ENCODE measurements around the gene CHCHD6.
"Not testable (repeated sequence)": the region's sequence is repeated elsewhere in the genome, so short reads cannot be mapped to it uniquely, and the experiment has no call there.

CHCHD6 gene

DNA sequence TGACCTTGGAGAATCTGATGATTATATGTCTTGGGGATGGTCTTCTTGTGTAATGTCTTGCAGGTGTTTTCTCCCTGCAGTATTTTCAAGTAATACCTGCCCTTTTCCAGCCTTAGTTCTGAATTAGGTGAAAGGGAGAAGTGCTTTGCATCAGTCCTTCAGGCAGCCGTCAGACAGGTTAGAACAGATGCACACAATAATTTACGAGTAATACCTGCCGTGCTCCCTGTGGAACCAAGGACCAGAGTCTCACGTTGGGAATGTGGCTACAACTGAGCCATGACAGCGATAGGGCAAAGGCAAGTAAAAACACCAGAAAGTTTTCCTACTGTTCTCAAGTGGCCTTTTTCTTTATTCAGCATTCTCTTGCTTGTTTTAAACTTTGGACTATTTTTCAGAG, 69.1 kb downstream of the CHCHD6 start:
- Histone ChIP-seq H3K4me3 (ENCODE audit: low read length) (no peak overlapping the region), H3K9ac (ENCODE audit: low read length) (no peak overlapping the region), H3K36me3 (ENCODE audit: control insufficient read depth, insufficient read depth, low read length) (no peaks in the 10 kb centered on the region), H3K27me3 (ENCODE audit: control insufficient read depth, insufficient read depth, low read length) (no peaks in the 10 kb centered on the region), H3K9me3 (ENCODE audit: control insufficient read depth, low read length) (no peaks in the 10 kb centered on the region), H3K4me1 (ENCODE audit: control insufficient read depth, insufficient read depth, low read length) (peaks cover 6% of the 10 kb centered on the region)

DNA sequence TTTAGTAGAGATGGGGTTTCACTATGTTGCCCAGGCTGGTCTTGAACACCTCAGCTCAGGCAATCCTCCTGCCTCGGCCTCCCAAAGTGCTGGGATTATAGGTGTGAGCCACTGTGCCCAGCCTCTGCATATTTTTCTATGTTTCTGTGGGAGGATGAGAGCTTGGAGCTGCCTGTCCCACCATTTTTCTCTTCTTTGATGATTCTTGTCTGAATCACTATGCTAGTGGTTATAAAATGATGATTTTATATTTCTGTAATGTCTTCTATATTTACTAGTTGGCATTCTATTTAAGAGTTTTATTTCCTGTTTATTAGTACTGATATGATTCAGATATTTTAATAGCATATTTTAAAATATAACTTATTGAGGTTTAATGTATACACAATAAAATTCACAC, 69.7 kb downstream of the CHCHD6 start:
- H3K9ac ChIP-seq (ENCODE audit: low read length), result no peak overlapping the region
- H3K9me3 ChIP-seq (ENCODE audit: control insufficient read depth, low read length), result no peaks in the 10 kb centered on the region
- peaks cover 6% of the 10 kb centered on the region for H3K4me1 ChIP-seq (ENCODE audit: control insufficient read depth, insufficient read depth, low read length)
- no peaks in the 10 kb centered on the region for H3K27me3 ChIP-seq (ENCODE audit: control insufficient read depth, insufficient read depth, low read length)
- no peaks in the 10 kb centered on the region for H3K36me3 ChIP-seq (ENCODE audit: control insufficient read depth, insufficient read depth, low read length)
- H3K4me3 ChIP-seq (ENCODE audit: low read length), result no peak overlapping the region

DNA sequence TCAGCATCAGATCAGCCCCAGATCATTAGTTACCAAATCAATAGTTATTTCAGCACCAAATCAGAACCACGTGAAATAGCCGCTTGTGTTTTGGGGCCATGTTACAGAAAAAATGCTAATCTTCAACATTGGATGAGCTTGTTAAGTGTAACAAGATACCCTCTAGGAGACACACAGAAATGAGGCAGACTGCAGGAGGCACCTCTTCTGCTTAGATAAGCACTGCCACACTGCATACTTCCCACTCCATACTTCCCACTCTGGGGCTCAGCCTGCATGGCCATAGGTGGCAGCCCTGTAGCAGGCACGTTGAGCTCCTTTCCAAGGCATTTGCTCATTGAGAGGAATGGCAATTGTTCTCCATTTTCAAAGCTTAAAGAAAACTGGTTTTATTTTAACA, 73.3 kb downstream of the CHCHD6 start:
- H3K27me3 ChIP-seq (ENCODE audit: control insufficient read depth, insufficient read depth, low read length), result no peaks in the 10 kb centered on the region
- peaks cover 23% of the 10 kb centered on the region for H3K4me1 ChIP-seq (ENCODE audit: control insufficient read depth, insufficient read depth, low read length)

DNA sequence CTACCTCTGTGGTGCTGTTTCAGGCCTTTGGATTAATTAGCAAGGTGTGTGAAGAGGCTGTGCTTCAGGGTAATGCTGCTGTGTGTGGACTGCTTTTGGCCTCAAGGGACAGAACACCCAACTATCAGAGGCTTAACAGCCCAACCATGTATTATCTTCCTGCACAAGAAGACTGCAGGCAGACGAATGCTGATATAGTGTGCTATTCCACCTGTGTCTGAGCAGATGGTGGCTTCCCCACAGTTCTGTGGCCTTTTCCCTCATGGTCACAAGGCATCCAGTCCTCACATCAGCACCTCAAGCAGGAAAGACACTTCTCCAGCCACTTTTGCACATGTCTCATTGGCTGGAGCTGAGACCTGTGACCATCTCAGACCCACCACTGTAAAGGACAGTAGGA, 76.6 kb downstream of the CHCHD6 start:
- H3K9me3 ChIP-seq (ENCODE audit: control insufficient read depth, low read length), result no peaks in the 10 kb centered on the region
- H3K36me3 ChIP-seq (ENCODE audit: control insufficient read depth, insufficient read depth, low read length), result no peaks in the 10 kb centered on the region

More for the DNA sequence above, 73.3 kb downstream of the CHCHD6 start:
- H3K36me3 ChIP-seq (ENCODE audit: control insufficient read depth, insufficient read depth, low read length), result no peaks in the 10 kb centered on the region
- H3K4me3 ChIP-seq (ENCODE audit: low read length), result no peak overlapping the region
- H3K9me3 ChIP-seq (ENCODE audit: control insufficient read depth, low read length), result no peaks in the 10 kb centered on the region
- H3K9ac ChIP-seq (ENCODE audit: low read length), result no peak overlapping the region

DNA sequence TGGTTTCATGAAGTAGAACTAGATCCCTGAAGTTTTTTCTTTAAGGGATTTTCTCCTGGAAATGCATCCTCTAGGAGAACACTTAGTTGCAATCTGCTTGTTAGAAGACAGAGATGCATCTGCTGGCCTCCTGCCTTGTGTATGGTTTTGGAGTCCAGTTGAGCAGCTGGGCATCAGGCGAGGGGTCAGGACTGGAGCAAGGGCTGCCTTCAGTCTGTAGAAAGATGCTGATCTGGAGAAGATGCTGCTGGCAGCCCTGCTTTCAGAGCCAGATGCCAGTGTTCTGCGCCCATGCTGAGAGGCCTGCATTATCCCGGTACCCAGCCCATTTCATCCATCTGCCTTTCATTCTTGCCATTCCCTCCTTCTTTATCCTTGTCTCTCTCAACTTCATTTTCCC, 77.4 kb downstream of the CHCHD6 start:
- Histone ChIP-seq H3K9me3 (ENCODE audit: control insufficient read depth, low read length) (no peaks in the 10 kb centered on the region), H3K4me3 (ENCODE audit: low read length) (no peak overlapping the region), H3K27me3 (ENCODE audit: control insufficient read depth, insufficient read depth, low read length) (no peaks in the 10 kb centered on the region), H3K9ac (ENCODE audit: low read length) (no peak overlapping the region), H3K36me3 (ENCODE audit: control insufficient read depth, insufficient read depth, low read length) (no peaks in the 10 kb centered on the region), H3K4me1 (ENCODE audit: control insufficient read depth, insufficient read depth, low read length) (peaks cover 19% of the 10 kb centered on the region)

More for the DNA sequence above, 76.6 kb downstream of the CHCHD6 start:
- H3K9ac ChIP-seq (ENCODE audit: low read length), result no peak overlapping the region
- no peaks in the 10 kb centered on the region for H3K27me3 ChIP-seq (ENCODE audit: control insufficient read depth, insufficient read depth, low read length)
- H3K4me1 ChIP-seq (ENCODE audit: control insufficient read depth, insufficient read depth, low read length), result peaks cover 19% of the 10 kb centered on the region
- no peak overlapping the region for H3K4me3 ChIP-seq (ENCODE audit: low read length)

DNA sequence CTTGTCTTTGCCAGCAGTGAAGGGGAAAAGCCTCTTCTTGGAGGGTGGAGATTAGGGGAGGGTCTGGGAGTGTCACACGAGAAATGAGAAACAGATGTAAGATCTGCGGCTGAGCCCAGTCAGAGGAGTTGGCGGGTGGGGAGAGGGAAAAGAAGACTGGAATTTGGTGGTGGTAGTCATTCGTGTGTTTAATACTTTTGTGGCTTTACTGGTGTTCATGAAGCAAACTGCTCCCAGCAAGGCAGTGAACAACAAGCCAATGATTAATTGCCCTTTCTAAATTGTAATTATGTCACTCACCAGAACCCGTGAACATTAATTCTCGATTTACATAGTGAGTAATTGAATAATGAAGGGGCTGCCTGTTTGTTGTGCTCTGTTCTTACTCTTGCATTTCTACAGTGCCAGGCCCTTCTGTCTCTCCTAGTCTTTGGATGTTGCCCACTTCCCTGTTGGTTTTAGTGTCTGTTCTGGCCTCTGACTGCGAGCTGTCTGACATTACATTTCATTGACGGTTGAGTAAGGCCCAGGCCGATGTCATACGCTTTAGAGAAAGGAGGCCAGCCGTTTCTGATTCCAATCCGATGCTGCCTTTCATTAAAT, 78.0 kb downstream of the CHCHD6 start:
- Histone ChIP-seq H3K4me1 (ENCODE audit: control insufficient read depth, insufficient read depth, low read length) (peaks cover 19% of the 10 kb centered on the region), H3K36me3 (ENCODE audit: control insufficient read depth, insufficient read depth, low read length) (no peaks in the 10 kb centered on the region), H3K9me3 (ENCODE audit: control insufficient read depth, low read length) (no peaks in the 10 kb centered on the region), H3K4me3 (ENCODE audit: low read length) (no peak overlapping the region), H3K9ac (ENCODE audit: low read length) (no peak overlapping the region), H3K27me3 (ENCODE audit: control insufficient read depth, insufficient read depth, low read length) (no peaks in the 10 kb centered on the region)

DNA sequence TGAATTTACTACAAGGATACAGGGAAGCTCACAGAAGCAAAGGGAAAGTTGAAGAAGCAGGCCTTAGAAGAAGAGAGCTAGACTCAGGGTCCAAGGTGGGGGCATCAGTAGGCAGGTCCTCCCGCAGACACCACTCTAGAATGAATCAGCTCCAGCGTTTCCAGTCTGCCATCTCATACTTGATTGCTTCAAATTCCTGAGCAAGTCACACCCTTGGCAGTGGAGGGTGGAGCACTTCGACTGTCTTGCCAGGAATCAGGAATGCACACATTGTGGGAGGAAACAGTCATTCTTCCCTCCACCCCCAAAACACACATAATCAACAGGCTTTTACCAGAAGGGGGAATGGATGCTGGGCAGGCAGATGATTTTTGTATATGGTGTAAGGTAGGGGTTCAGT, 78.5 kb downstream of the CHCHD6 start:
- no peak overlapping the region for H3K4me3 ChIP-seq (ENCODE audit: low read length)
- peaks cover 19% of the 10 kb centered on the region for H3K4me1 ChIP-seq (ENCODE audit: control insufficient read depth, insufficient read depth, low read length)
- H3K27me3 ChIP-seq (ENCODE audit: control insufficient read depth, insufficient read depth, low read length), result no peaks in the 10 kb centered on the region
- no peaks in the 10 kb centered on the region for H3K36me3 ChIP-seq (ENCODE audit: control insufficient read depth, insufficient read depth, low read length)
- H3K9ac ChIP-seq (ENCODE audit: low read length), result no peak overlapping the region
- no peaks in the 10 kb centered on the region for H3K9me3 ChIP-seq (ENCODE audit: control insufficient read depth, low read length)

DNA sequence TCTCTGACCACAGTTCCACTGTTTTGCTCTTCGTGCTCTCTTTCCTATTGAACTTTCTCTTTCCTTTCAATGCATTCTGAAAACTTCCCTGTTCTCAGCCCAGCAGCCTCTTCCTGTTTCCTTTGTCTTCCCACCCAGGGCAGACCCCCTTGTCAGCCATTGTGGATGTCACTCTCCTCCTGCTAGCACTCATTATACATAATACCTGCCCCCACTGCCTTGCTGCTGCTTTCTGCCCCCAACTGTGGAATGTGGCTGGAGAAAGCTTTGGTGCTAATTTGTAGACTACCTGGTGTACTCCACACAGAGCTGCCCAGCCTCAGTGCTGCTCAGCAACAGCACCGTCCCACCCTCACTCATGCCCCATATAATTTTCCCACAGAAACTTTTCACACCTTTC, 80.2 kb downstream of the CHCHD6 start:
- H3K4me3 ChIP-seq (ENCODE audit: low read length), result no peak overlapping the region
- no peaks in the 10 kb centered on the region for H3K27me3 ChIP-seq (ENCODE audit: control insufficient read depth, insufficient read depth, low read length)
- H3K9ac ChIP-seq (ENCODE audit: low read length), result no peak overlapping the region
- no peaks in the 10 kb centered on the region for H3K36me3 ChIP-seq (ENCODE audit: control insufficient read depth, insufficient read depth, low read length)
- no peaks in the 10 kb centered on the region for H3K9me3 ChIP-seq (ENCODE audit: control insufficient read depth, low read length)
- H3K4me1 ChIP-seq (ENCODE audit: control insufficient read depth, insufficient read depth, low read length), result peaks cover 19% of the 10 kb centered on the region

DNA sequence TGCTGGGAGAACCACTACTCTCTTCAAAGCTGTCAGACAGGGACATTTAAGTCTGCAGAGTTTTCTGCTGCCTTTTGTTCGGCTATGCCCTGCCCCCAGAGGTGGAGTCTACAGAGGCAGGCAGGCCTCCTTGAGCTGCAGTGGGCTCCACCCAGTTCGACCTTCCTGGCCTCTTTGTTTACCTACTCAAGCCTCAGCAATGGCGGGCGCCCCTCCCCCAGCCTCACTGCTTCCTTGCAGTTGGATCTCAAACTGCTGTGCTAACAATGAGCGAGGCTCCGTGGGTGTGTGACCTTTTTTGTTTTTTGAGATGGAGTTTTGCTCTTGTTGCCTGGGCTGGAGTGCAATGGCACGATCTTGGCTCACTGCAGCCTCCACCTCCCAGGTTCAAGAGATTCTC, 87.3 kb downstream of the CHCHD6 start:
- not testable (repeated sequence) for H3K9me3 ChIP-seq (ENCODE audit: control insufficient read depth, low read length); H3K9ac ChIP-seq (ENCODE audit: low read length); H3K4me3 ChIP-seq (ENCODE audit: low read length); H3K36me3 ChIP-seq (ENCODE audit: control insufficient read depth, insufficient read depth, low read length); H3K27me3 ChIP-seq (ENCODE audit: control insufficient read depth, insufficient read depth, low read length); H3K4me1 ChIP-seq (ENCODE audit: control insufficient read depth, insufficient read depth, low read length)

DNA sequence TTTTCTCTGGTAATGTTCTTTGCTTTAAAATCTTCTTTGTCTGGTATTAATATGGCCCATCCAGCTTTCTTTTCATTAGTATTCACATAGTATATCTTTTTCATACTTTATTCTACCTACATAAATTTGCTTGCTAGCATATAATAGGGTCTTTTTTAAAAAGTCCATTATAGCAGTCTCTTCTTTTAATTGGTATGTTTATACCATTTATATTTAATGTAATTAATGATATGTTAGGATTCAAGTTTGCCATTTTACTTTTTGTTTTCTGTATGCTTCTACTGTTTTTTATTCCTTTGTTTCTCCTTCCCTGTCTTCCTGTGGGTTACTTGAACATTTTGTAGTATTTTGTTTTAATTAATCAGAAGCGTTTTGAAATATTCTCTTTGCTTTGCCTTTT, 89.0 kb downstream of the CHCHD6 start:
- no peak overlapping the region for H3K9ac ChIP-seq (ENCODE audit: low read length)
- no peaks in the 10 kb centered on the region for H3K4me1 ChIP-seq (ENCODE audit: control insufficient read depth, insufficient read depth, low read length)
- H3K4me3 ChIP-seq (ENCODE audit: low read length), result no peak overlapping the region
- H3K9me3 ChIP-seq (ENCODE audit: control insufficient read depth, low read length), result no peaks in the 10 kb centered on the region
- H3K36me3 ChIP-seq (ENCODE audit: control insufficient read depth, insufficient read depth, low read length), result no peaks in the 10 kb centered on the region
- H3K27me3 ChIP-seq (ENCODE audit: control insufficient read depth, insufficient read depth, low read length), result no peaks in the 10 kb centered on the region

DNA sequence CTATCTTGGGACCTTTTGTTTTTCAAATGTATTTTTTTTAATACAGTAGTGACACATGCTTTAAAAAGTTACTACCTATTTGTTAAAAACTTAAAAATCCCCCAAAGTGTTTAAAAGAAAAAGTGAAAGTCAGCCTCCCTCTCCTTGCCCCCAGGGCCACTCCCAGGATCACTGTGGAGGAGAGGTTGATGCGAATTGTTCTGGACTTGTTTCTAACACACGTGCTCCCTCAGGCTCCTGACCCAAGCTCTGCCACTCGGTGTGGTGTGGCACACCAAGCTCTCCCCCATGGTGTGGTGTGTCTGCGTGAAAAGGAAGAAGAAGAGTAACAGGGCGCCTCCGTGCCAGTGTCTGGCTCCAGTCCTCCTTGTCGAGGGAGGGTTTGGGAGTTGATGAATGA, 93.5 kb downstream of the CHCHD6 start:
- Histone ChIP-seq H3K9ac (ENCODE audit: low read length) (no peak overlapping the region), H3K4me1 (ENCODE audit: control insufficient read depth, insufficient read depth, low read length) (no peaks in the 10 kb centered on the region), H3K27me3 (ENCODE audit: control insufficient read depth, insufficient read depth, low read length) (no peaks in the 10 kb centered on the region), H3K4me3 (ENCODE audit: low read length) (no peak overlapping the region), H3K36me3 (ENCODE audit: control insufficient read depth, insufficient read depth, low read length) (no peaks in the 10 kb centered on the region), H3K9me3 (ENCODE audit: control insufficient read depth, low read length) (no peaks in the 10 kb centered on the region)

DNA sequence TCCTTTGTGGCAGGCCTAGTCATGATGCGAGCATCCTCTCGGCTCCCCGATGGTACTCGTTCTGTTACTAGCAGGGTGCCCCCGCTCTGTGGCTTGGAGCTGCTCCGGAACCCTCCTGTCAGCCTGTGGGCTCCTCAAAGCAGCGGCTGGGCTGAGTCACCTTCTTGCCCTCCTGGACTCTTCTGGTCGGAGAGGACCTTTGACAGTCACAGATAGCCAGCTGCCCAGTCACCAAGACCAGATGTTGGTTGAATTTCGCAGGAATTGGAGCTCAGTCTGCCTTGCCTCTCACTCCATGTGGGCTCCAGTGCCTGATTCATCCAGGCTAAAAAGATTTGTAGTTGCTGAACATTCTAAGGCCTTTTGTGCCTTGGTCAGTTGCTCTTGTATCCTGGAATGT, 94.5 kb downstream of the CHCHD6 start:
- Histone ChIP-seq H3K4me1 (ENCODE audit: control insufficient read depth, insufficient read depth, low read length) (no peaks in the 10 kb centered on the region), H3K9ac (ENCODE audit: low read length) (no peak overlapping the region), H3K9me3 (ENCODE audit: control insufficient read depth, low read length) (no peaks in the 10 kb centered on the region), H3K36me3 (ENCODE audit: control insufficient read depth, insufficient read depth, low read length) (no peaks in the 10 kb centered on the region), H3K4me3 (ENCODE audit: low read length) (no peak overlapping the region), H3K27me3 (ENCODE audit: control insufficient read depth, insufficient read depth, low read length) (no peaks in the 10 kb centered on the region)

DNA sequence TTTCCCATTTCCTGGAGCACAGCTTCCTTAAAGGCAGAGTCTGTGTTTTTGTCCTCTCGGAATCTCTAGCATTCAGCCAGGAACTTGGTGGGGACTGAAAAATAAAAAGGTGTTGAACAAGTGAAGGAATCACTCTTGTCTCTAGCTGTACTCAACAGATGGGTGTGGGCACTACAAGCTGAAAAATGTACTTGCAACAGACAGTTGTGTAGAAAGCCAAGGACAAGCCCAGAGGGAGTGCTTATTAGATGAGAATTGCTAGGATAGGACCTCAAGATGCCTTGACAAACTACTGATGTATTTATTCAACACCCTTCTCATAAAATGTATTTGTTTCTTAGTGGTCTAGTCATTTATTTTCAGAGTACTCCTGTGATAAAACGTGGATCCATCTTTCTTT, 95.1 kb downstream of the CHCHD6 start:
- H3K9me3 ChIP-seq (ENCODE audit: control insufficient read depth, low read length), result no peaks in the 10 kb centered on the region
- no peaks in the 10 kb centered on the region for H3K4me1 ChIP-seq (ENCODE audit: control insufficient read depth, insufficient read depth, low read length)
- no peak overlapping the region for H3K4me3 ChIP-seq (ENCODE audit: low read length)
- no peak overlapping the region for H3K9ac ChIP-seq (ENCODE audit: low read length)
- no peaks in the 10 kb centered on the region for H3K36me3 ChIP-seq (ENCODE audit: control insufficient read depth, insufficient read depth, low read length)
- no peaks in the 10 kb centered on the region for H3K27me3 ChIP-seq (ENCODE audit: control insufficient read depth, insufficient read depth, low read length)

Measured in mucosa of stomach (tissue), 1 donor.